Measurements from ENCODE around the gene INSC.

The INSC gene

GRCh38 chr11:15213471-15214231 is 98.9 kb downstream of the INSC start:
- H3K27ac Mint-ChIP-seq, result no peak overlapping the region
- DNase-seq (ENCODE audit: low spot score in 2 of 2), result no peak
- no peak for ATAC-seq (ENCODE audit: low read depth)
- H3K27me3 Mint-ChIP-seq, result peaks cover 2% of the 10 kb centered on the region
- no peaks in the 10 kb centered on the region for H3K36me3 Mint-ChIP-seq
- H3K4me1 Mint-ChIP-seq, result no peaks in the 10 kb centered on the region
- no peaks in the 10 kb centered on the region for H3K9me3 Mint-ChIP-seq
- H3K4me3 Mint-ChIP-seq, result no peak overlapping the region

- DNase-seq (ENCODE audit: low spot score in 2 of 2) (no peak), ATAC-seq (ENCODE audit: low read depth) (no peak)
- Mint-ChIP-seq H3K4me1 (no peaks in the 10 kb centered on the region), H3K27ac (no peak overlapping the region), H3K36me3 (no peaks in the 10 kb centered on the region), H3K27me3 (peaks cover 2% of the 10 kb centered on the region), H3K9me3 (no peaks in the 10 kb centered on the region), H3K4me3 (no peak overlapping the region)
These were observed 100.3 kb downstream of the INSC start for GRCh38 chr11:15215005-15215404.

GRCh38 chr11:15216678-15217077 is 102.0 kb downstream of the INSC start:
- DNase-seq (ENCODE audit: low spot score in 2 of 2) (no peak), ATAC-seq (ENCODE audit: low read depth) (no peak)
- Mint-ChIP-seq H3K27ac (no peak overlapping the region), H3K36me3 (no peaks in the 10 kb centered on the region), H3K4me1 (no peaks in the 10 kb centered on the region), H3K4me3 (no peak overlapping the region), H3K9me3 (no peaks in the 10 kb centered on the region), H3K27me3 (peaks cover 2% of the 10 kb centered on the region)

- Mint-ChIP-seq H3K27me3 (peaks cover 2% of the 10 kb centered on the region), H3K27ac (no peak overlapping the region), H3K4me3 (no peak overlapping the region), H3K9me3 (no peaks in the 10 kb centered on the region), H3K36me3 (no peaks in the 10 kb centered on the region), H3K4me1 (no peaks in the 10 kb centered on the region)
- ATAC-seq (ENCODE audit: low read depth) (no peak), DNase-seq (ENCODE audit: low spot score in 2 of 2) (no peak)
These were observed 102.7 kb downstream of the INSC start for GRCh38 chr11:15217416-15217815.

- DNase-seq (ENCODE audit: low spot score in 2 of 2) (no peak), ATAC-seq (ENCODE audit: low read depth) (no peak)
- no peaks in the 10 kb centered on the region for H3K27me3 Mint-ChIP-seq
- no peaks in the 10 kb centered on the region for H3K4me1 Mint-ChIP-seq
- no peaks in the 10 kb centered on the region for H3K36me3 Mint-ChIP-seq
- H3K4me3 Mint-ChIP-seq, result no peak overlapping the region
- H3K9me3 Mint-ChIP-seq, result no peaks in the 10 kb centered on the region
- no peak overlapping the region for H3K27ac Mint-ChIP-seq
These were observed 108.1 kb downstream of the INSC start for GRCh38 chr11:15222777-15223176.

- ATAC-seq (ENCODE audit: low read depth) (no peak), DNase-seq (ENCODE audit: low spot score in 2 of 2) (no peak)
- Mint-ChIP-seq H3K9me3 (no peaks in the 10 kb centered on the region), H3K27ac (no peak overlapping the region), H3K36me3 (no peaks in the 10 kb centered on the region), H3K27me3 (no peaks in the 10 kb centered on the region), H3K4me3 (no peak overlapping the region), H3K4me1 (no peaks in the 10 kb centered on the region)
These were observed 108.6 kb downstream of the INSC start for GRCh38 chr11:15223318-15223717.

GRCh38 chr11:15224466-15224865 is 109.7 kb downstream of the INSC start:
- ATAC-seq (ENCODE audit: low read depth) (no peak), DNase-seq (ENCODE audit: low spot score in 2 of 2) (no peak)
- no peaks in the 10 kb centered on the region for H3K9me3 Mint-ChIP-seq
- no peak overlapping the region for H3K27ac Mint-ChIP-seq
- H3K27me3 Mint-ChIP-seq, result peaks cover 2% of the 10 kb centered on the region
- no peaks in the 10 kb centered on the region for H3K36me3 Mint-ChIP-seq
- H3K4me3 Mint-ChIP-seq, result no peak overlapping the region
- H3K4me1 Mint-ChIP-seq, result no peaks in the 10 kb centered on the region

- H3K4me3 Mint-ChIP-seq, result no peak overlapping the region
- H3K36me3 Mint-ChIP-seq, result no peaks in the 10 kb centered on the region
- H3K9me3 Mint-ChIP-seq, result no peaks in the 10 kb centered on the region
- H3K27me3 Mint-ChIP-seq, result peaks cover 3% of the 10 kb centered on the region
- H3K27ac Mint-ChIP-seq, result no peak overlapping the region
- ATAC-seq (ENCODE audit: low read depth) (no peak), DNase-seq (ENCODE audit: low spot score in 2 of 2) (no peak)
- H3K4me1 Mint-ChIP-seq, result no peaks in the 10 kb centered on the region
These were observed 112.3 kb downstream of the INSC start for GRCh38 chr11:15227011-15227410.

- Mint-ChIP-seq H3K4me1 (no peaks in the 10 kb centered on the region), H3K36me3 (no peaks in the 10 kb centered on the region), H3K9me3 (no peaks in the 10 kb centered on the region), H3K27me3 (peaks cover 5% of the 10 kb centered on the region), H3K27ac (no peak overlapping the region), H3K4me3 (no peak overlapping the region)
- DNase-seq (ENCODE audit: low spot score in 2 of 2) (no peak), ATAC-seq (ENCODE audit: low read depth) (no peak)
These were observed 113.7 kb downstream of the INSC start for GRCh38 chr11:15228331-15228849.

- peaks cover 5% of the 10 kb centered on the region for H3K27me3 Mint-ChIP-seq
- no peaks in the 10 kb centered on the region for H3K9me3 Mint-ChIP-seq
- H3K4me1 Mint-ChIP-seq, result peaks cover 4% of the 10 kb centered on the region
- no peak overlapping the region for H3K27ac Mint-ChIP-seq
- H3K36me3 Mint-ChIP-seq, result no peaks in the 10 kb centered on the region
- no peak overlapping the region for H3K4me3 Mint-ChIP-seq
- DNase-seq (ENCODE audit: low spot score in 2 of 2), result no peak
- ATAC-seq (ENCODE audit: low read depth), result no peak
These were observed 114.3 kb downstream of the INSC start for GRCh38 chr11:15229069-15229468.

GRCh38 chr11:15232496-15232895 is 117.8 kb downstream of the INSC start:
- no peaks in the 10 kb centered on the region for H3K36me3 Mint-ChIP-seq
- no peak overlapping the region for H3K4me3 Mint-ChIP-seq
- no peak overlapping the region for H3K27ac Mint-ChIP-seq
- peaks cover 4% of the 10 kb centered on the region for H3K4me1 Mint-ChIP-seq
- ATAC-seq (ENCODE audit: low read depth) (no peak), DNase-seq (ENCODE audit: low spot score in 2 of 2) (no peak)
- no peaks in the 10 kb centered on the region for H3K9me3 Mint-ChIP-seq
- peaks cover 10% of the 10 kb centered on the region for H3K27me3 Mint-ChIP-seq

- no peaks in the 10 kb centered on the region for H3K36me3 Mint-ChIP-seq
- H3K4me3 Mint-ChIP-seq, result no peak overlapping the region
- peaks cover 4% of the 10 kb centered on the region for H3K4me1 Mint-ChIP-seq
- no peak for DNase-seq (ENCODE audit: low spot score in 2 of 2)
- peaks cover 2% of the 10 kb centered on the region for H3K9me3 Mint-ChIP-seq
- H3K27me3 Mint-ChIP-seq, result peaks cover 10% of the 10 kb centered on the region
- H3K27ac Mint-ChIP-seq, result no peak overlapping the region
- peak; percentile 70 for ATAC-seq (ENCODE audit: low read depth)
These were observed 118.8 kb downstream of the INSC start for GRCh38 chr11:15233371-15234165.

GRCh38 chr11:15234796-15235195 is 120.1 kb downstream of the INSC start:
- peaks cover 7% of the 10 kb centered on the region for H3K27me3 Mint-ChIP-seq
- H3K4me1 Mint-ChIP-seq, result peaks cover 4% of the 10 kb centered on the region
- H3K27ac Mint-ChIP-seq, result no peak overlapping the region
- H3K9me3 Mint-ChIP-seq, result peaks cover 2% of the 10 kb centered on the region
- no peak for DNase-seq (ENCODE audit: low spot score in 2 of 2)
- no peak overlapping the region for H3K4me3 Mint-ChIP-seq
- no peak for ATAC-seq (ENCODE audit: low read depth)
- H3K36me3 Mint-ChIP-seq, result no peaks in the 10 kb centered on the region

- Mint-ChIP-seq H3K4me3 (no peak overlapping the region), H3K27me3 (peaks cover 7% of the 10 kb centered on the region), H3K27ac (no peak overlapping the region), H3K9me3 (peaks cover 2% of the 10 kb centered on the region), H3K4me1 (peaks cover 4% of the 10 kb centered on the region), H3K36me3 (no peaks in the 10 kb centered on the region)
- ATAC-seq (ENCODE audit: low read depth) (no peak), DNase-seq (ENCODE audit: low spot score in 2 of 2) (no peak)
These were observed 121.8 kb downstream of the INSC start for GRCh38 chr11:15236559-15236958.
